ENCODE measurements around the gene PPP4R2. TPM values are rescaled to one million over a fixed set of nuclear protein-coding genes. Genes with fewer than 3 reads are reported as not detected.
A peak's percentile ranks its signal among the peaks of the same experiment; 100 is the strongest.

The PPP4R2 gene
- total RNA-seq, 1 donor from 2014 or later = 55.5 TPM

DNA sequence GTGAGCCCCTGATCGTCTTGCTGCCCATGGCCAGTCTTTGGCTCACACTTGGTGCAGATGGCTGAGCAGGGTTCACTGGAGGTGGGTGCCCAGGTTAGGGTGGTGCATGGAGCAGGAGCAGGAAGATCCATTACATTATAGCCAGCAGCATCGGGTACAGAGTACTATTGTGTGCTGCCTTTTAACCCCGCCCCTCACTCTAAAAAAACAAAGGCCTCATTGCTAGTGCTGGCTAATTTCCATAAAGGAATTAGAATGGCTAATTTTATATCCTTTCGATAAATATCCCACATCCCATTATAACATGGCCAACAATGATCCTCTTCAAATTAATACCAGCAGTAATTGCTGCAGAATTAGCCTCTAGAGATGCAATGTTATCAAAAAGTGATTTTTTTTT lies 45.8 kb upstream of the PPP4R2 start:
- no peak for DNase-seq
- Histone ChIP-seq H3K27me3 (ENCODE audit: low read depth) (no peaks in the 10 kb centered on the region), H3K36me3 (no peaks in the 10 kb centered on the region), H3K4me3 (no peak overlapping the region), H3K27ac (replicated peaks) (no peak overlapping the region), H3K9me3 (replicated peaks) (no peaks in the 10 kb centered on the region), H3K4me1 (peaks cover under 1% of the 10 kb centered on the region)
- intact Hi-C loops (cut with micrococcal nuclease) = loop anchor here (5.0 kb wide), 1 partner anchor 116 kb away; no protein-coding TSS in a partner anchor
- TF ChIP-seq, protein P1, sequence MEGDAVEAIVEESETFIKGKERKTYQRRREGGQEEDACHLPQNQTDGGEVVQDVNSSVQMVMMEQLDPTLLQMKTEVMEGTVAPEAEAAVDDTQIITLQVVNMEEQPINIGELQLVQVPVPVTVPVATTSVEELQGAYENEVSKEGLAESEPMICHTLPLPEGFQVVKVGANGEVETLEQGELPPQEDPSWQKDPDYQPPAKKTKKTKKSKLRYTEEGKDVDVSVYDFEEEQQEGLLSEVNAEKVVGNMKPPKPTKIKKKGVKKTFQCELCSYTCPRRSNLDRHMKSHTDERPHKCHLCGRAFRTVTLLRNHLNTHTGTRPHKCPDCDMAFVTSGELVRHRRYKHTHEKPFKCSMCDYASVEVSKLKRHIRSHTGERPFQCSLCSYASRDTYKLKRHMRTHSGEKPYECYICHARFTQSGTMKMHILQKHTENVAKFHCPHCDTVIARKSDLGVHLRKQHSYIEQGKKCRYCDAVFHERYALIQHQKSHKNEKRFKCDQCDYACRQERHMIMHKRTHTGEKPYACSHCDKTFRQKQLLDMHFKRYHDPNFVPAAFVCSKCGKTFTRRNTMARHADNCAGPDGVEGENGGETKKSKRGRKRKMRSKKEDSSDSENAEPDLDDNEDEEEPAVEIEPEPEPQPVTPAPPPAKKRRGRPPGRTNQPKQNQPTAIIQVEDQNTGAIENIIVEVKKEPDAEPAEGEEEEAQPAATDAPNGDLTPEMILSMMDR (IDR thresholded peaks at IDR 0.05; ENCODE audit: borderline replicate concordance) = no peak

DNA sequence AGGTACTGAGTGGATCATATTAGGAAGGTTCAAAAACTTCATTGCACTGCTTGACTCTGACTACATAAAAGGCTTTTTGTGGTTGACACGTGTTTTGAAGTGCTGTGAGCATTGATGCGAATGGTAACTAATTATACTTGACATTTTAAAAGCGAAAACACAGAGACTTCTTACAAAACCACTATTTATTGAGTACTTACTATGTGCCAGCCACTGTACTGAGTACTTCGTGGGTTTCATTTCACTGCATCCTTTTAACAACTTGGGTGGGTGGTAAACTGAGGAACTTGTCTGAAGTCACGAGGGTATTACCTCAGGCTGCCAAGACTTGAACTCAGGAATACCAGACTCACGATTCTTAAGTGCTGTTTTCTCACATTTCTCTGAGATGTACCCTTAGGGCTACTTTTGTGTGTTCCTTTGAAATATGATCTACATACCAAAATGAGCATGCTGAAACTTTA lies 45.3 kb upstream of the PPP4R2 start:
- Histone ChIP-seq H3K4me1 (no peaks in the 10 kb centered on the region), H3K9me3 (replicated peaks) (no peaks in the 10 kb centered on the region), H3K27ac (replicated peaks) (no peak overlapping the region), H3K4me3 (no peak overlapping the region), H3K27me3 (ENCODE audit: low read depth) (no peaks in the 10 kb centered on the region), H3K36me3 (no peaks in the 10 kb centered on the region)
- intact Hi-C loops (cut with micrococcal nuclease) = loop anchor here (5.0 kb wide), 1 partner anchor 116 kb away; no protein-coding TSS in a partner anchor
- no peak for DNase-seq
- TF ChIP-seq, protein P1 (IDR thresholded peaks at IDR 0.05; ENCODE audit: borderline replicate concordance) = no peak

DNA sequence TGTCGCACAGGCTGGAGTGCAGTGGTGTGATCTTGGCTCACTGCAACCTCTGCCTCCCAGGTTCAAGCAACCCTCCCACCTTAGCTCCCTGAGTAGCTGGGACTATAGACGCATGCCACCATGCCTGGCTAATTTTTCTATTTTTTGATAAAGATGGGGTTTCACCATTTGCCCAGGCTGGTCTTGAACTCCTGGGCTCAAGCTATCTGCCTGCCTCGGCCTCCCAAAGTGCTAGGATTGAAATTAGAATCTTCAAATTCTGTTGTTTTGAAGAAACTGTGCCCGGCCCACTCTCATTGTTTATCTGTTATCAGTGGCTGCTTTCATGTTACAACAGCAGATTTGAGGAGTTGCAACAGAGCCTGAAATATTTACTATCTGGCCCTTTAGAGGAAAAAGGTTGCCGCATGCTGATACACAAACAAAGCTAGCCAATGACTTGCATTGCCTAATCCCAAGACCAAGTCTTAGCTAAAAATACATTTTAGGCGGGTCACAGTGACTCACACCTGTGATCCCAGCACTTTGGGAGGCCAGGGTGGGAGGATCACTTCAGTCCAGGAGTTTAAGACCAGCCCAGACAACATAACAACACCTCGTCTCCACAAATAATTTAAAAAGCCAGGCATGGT lies 43.2 kb upstream of the PPP4R2 start:
- no peak overlapping the region for H3K4me3 ChIP-seq

DNA sequence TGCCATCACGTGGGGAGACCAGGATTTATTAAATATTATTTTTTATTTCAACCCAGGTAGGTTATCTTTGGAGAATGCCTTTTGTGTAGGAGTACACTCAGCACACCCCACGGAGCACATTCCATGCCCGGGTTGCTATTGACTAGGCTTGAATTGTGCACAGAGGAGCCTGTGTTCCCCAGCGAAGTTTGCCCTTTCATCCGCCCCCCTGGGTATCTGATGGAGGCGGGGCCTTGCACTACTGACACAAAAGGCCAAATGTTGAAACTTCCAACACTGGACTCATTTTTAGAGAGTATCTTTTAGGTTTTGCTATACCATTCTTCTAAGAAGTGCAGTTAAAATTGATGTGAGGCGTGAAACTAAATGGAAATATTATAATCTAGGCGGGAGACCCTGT lies 39.3 kb upstream of the PPP4R2 start:
- peak overlapping the region; percentile 89 for H3K27ac ChIP-seq (replicated peaks)
- peak; percentile 31 for DNase-seq
- TF ChIP-seq, protein P1 (IDR thresholded peaks at IDR 0.05; ENCODE audit: borderline replicate concordance) = no peak
- peaks cover 45% of the 10 kb centered on the region for H3K4me1 ChIP-seq
- intact Hi-C loops (cut with micrococcal nuclease) = no loop called here
- H3K36me3 ChIP-seq = no peaks in the 10 kb centered on the region
- no peaks in the 10 kb centered on the region for H3K27me3 ChIP-seq (ENCODE audit: low read depth)
- no peaks in the 10 kb centered on the region for H3K9me3 ChIP-seq (replicated peaks)
- no peak overlapping the region for H3K4me3 ChIP-seq

More for the DNA sequence above, 43.2 kb upstream of the PPP4R2 start:
- no peak for DNase-seq
- no peak overlapping the region for H3K27ac ChIP-seq (replicated peaks)
- H3K36me3 ChIP-seq = no peaks in the 10 kb centered on the region
- intact Hi-C loops (cut with micrococcal nuclease) = loop anchor here (5.0 kb wide), 1 partner anchor 114 kb away; no protein-coding TSS in a partner anchor
- TF ChIP-seq, protein P1 (IDR thresholded peaks at IDR 0.05; ENCODE audit: borderline replicate concordance) = no peak
- no peaks in the 10 kb centered on the region for H3K9me3 ChIP-seq (replicated peaks)
- H3K4me1 ChIP-seq = peaks cover 17% of the 10 kb centered on the region
- H3K27me3 ChIP-seq (ENCODE audit: low read depth) = no peaks in the 10 kb centered on the region

DNA sequence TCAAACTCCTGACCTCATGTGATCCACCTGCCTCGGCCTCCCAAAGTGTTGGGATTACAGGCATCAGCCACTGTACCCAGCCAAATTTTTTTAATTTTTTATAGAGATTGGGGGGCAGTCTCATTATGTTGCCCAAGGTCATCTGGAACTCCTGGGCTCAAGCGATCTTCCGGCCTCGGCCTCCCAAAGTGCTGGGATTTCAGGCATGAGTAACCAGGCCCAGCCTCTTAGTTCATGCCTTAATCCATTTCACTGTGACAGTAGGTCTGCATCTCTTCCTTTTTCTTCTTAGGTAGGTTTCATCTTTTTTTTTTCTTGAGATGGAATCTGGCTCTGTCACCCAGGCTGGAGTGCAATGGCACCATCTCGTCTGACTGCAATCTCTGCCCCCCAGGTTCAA lies 37.3 kb upstream of the PPP4R2 start:
- H3K9me3 ChIP-seq (replicated peaks) = no peaks in the 10 kb centered on the region
- no peak for DNase-seq
- H3K27ac ChIP-seq (replicated peaks) = peak overlapping the region; percentile 89
- H3K36me3 ChIP-seq = no peaks in the 10 kb centered on the region
- peaks cover 50% of the 10 kb centered on the region for H3K4me1 ChIP-seq
- TF ChIP-seq, protein P1 (IDR thresholded peaks at IDR 0.05; ENCODE audit: borderline replicate concordance) = no peak
- no peak overlapping the region for H3K4me3 ChIP-seq
- intact Hi-C loops (cut with micrococcal nuclease) = no loop called here
- no peaks in the 10 kb centered on the region for H3K27me3 ChIP-seq (ENCODE audit: low read depth)
